Hepatocyte (in vitro differentiated cells): ENCODE data around the gene PHACTR1.

Source experiments
- EZH2 ChIP-seq: fragments of 200-600 bp; sonication (generic); IDR thresholded peaks from 2 replicates; pipeline ENCODE4 v1.6.1; 2016; ENCODE audit warnings: antibody characterized with exemption, mild to moderate bottlenecking, borderline replicate concordance
- EZH2phosphoT487 ChIP-seq: fragments of 200-600 bp; sonication (generic); IDR thresholded peaks from one replicate; pipeline ENCODE4 v1.6.1; 2018; ENCODE audit warnings: antibody characterized with exemption, mild to moderate bottlenecking, low read depth, moderate library complexity; ENCODE audit not compliant: unreplicated experiment, severe bottlenecking
- TF ChIP-seq, protein P1 (sequence below): fragments of 200-600 bp; sonication (generic); IDR thresholded peaks from 2 replicates; pipeline ENCODE4 v1.5.1; 2016; ENCODE audit warnings: antibody characterized with exemption, mild to moderate bottlenecking; ENCODE audit not compliant: poor library complexity

DNA sequence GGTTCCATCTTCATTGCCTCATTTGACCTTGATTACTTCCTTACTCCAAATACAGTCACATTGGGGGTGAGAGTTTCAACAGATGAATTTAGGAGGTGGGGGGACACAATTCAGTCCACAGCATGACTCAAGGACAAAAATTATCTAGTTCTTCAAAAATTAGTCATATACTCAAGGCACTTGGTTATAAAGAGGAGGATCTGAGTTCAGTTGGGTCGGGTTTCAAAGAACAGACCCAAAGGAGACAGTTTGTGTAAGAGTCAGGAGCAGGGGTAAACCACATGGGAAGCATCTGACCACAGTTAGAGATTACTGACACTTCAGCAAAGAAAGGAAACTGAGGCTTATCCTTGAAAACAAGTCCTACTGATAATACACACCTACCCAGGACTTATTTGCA, 473.8 kb downstream of the PHACTR1 start:
- TF ChIP-seq EZH2phosphoT487: no peak
- TF ChIP-seq, protein P1, sequence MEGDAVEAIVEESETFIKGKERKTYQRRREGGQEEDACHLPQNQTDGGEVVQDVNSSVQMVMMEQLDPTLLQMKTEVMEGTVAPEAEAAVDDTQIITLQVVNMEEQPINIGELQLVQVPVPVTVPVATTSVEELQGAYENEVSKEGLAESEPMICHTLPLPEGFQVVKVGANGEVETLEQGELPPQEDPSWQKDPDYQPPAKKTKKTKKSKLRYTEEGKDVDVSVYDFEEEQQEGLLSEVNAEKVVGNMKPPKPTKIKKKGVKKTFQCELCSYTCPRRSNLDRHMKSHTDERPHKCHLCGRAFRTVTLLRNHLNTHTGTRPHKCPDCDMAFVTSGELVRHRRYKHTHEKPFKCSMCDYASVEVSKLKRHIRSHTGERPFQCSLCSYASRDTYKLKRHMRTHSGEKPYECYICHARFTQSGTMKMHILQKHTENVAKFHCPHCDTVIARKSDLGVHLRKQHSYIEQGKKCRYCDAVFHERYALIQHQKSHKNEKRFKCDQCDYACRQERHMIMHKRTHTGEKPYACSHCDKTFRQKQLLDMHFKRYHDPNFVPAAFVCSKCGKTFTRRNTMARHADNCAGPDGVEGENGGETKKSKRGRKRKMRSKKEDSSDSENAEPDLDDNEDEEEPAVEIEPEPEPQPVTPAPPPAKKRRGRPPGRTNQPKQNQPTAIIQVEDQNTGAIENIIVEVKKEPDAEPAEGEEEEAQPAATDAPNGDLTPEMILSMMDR: no peak
- TF ChIP-seq EZH2: no peak
